KMS-11 (cell line): ENCODE measurements around the gene CSF2.

Experiments used
- H2AFZ ChIP-seq: fragments of 200-600 bp; sonication (generic); 2 replicates; pipeline ENCODE4 v1.6.1; 2016; ENCODE audit warnings: antibody characterized with exemption, mixed run types, low read depth
- H3K27ac ChIP-seq: fragments of 200-600 bp; sonication (generic); 2 replicates; pipeline ENCODE4 v1.6.1; 2016; ENCODE audit warnings: mild to moderate bottlenecking, mixed run types
- H3K27me3 ChIP-seq: fragments of 200-600 bp; sonication (generic); 2 replicates; pipeline ENCODE4 v1.6.1; 2017; ENCODE audit warnings: mild to moderate bottlenecking, low read depth, mixed run types, moderate library complexity; ENCODE audit not compliant: insufficient read depth
- H3K36me3 ChIP-seq: fragments of 200-600 bp; sonication (generic); 2 replicates; pipeline ENCODE4 v1.6.1; 2017; ENCODE audit warnings: mild to moderate bottlenecking, mixed run types; ENCODE audit not compliant: insufficient read depth
- H3K4me1 ChIP-seq: fragments of 200-600 bp; sonication (generic); 2 replicates; pipeline ENCODE4 v1.6.1; 2016; ENCODE audit warnings: mild to moderate bottlenecking, low read depth, mixed run types; ENCODE audit not compliant: poor library complexity, severe bottlenecking
- H3K4me2 ChIP-seq: fragments of 200-600 bp; sonication (generic); 2 replicates; pipeline ENCODE4 v1.7.0; 2016; ENCODE audit warnings: mild to moderate bottlenecking, mixed run types
- H3K4me3 ChIP-seq: fragments of 200-600 bp; sonication (generic); IDR thresholded peaks from 2 replicates; pipeline ENCODE4 v1.6.1; 2017; ENCODE audit warnings: low read depth, low read length, mixed read lengths; ENCODE audit not compliant: insufficient read depth
- H3K79me2 ChIP-seq: fragments of 200-600 bp; sonication (generic); 2 replicates; pipeline ENCODE4 v1.6.1; 2016; ENCODE audit warnings: low read depth, mixed run types; ENCODE audit not compliant: insufficient read depth
- H3K9ac ChIP-seq: fragments of 200-600 bp; sonication (generic); 2 replicates; pipeline ENCODE4 v1.6.1; 2016; ENCODE audit warnings: mild to moderate bottlenecking, mixed run types
- H4K20me1 ChIP-seq: fragments of 200-600 bp; sonication (generic); 2 replicates; pipeline ENCODE4 v1.6.1; 2016; ENCODE audit warnings: mild to moderate bottlenecking, mixed run types; ENCODE audit not compliant: insufficient read depth
- CTCF ChIP-seq: fragments of 200-600 bp; sonication (generic); conservative IDR thresholded peaks from 2 replicates; pipeline ENCODE4 v1.6.1; 2017; ENCODE audit warnings: low read depth, mild to moderate bottlenecking, antibody characterized with exemption, low read length, moderate library complexity, mixed read lengths

The CSF2 gene

GRCh38 chr5:132046880-132047299, 26.7 kb upstream of the CSF2 start:
- no peak for TF ChIP-seq CTCF
- H3K9ac ChIP-seq: no peak overlapping the region
- H3K36me3 ChIP-seq: no peaks in the 10 kb centered on the region
- no peaks in the 10 kb centered on the region for H3K79me2 ChIP-seq
- H3K27me3 ChIP-seq: no peaks in the 10 kb centered on the region
- no peak overlapping the region for H2AFZ ChIP-seq
- H3K4me2 ChIP-seq: no peak overlapping the region
- no peak overlapping the region for H3K27ac ChIP-seq
- H4K20me1 ChIP-seq: no peaks in the 10 kb centered on the region
- H3K4me1 ChIP-seq: no peaks in the 10 kb centered on the region
- H3K4me3 ChIP-seq: no peak overlapping the region

- Histone ChIP-seq H2AFZ (no peak overlapping the region), H3K36me3 (no peaks in the 10 kb centered on the region), H4K20me1 (no peaks in the 10 kb centered on the region), H3K4me3 (no peak overlapping the region), H3K9ac (no peak overlapping the region), H3K79me2 (no peaks in the 10 kb centered on the region), H3K27me3 (no peaks in the 10 kb centered on the region), H3K27ac (no peak overlapping the region), H3K4me1 (no peaks in the 10 kb centered on the region), H3K4me2 (no peak overlapping the region)
- TF ChIP-seq CTCF: no peak
Observed at GRCh38 chr5:132049093-132049492, 24.5 kb upstream of the CSF2 start.

- H2AFZ ChIP-seq: no peak overlapping the region
- no peak overlapping the region for H3K4me2 ChIP-seq
- H3K27me3 ChIP-seq: no peaks in the 10 kb centered on the region
- no peaks in the 10 kb centered on the region for H4K20me1 ChIP-seq
- no peak overlapping the region for H3K9ac ChIP-seq
- H3K36me3 ChIP-seq: no peaks in the 10 kb centered on the region
- no peaks in the 10 kb centered on the region for H3K4me1 ChIP-seq
- H3K4me3 ChIP-seq: no peak overlapping the region
- H3K79me2 ChIP-seq: no peaks in the 10 kb centered on the region
- TF ChIP-seq CTCF: no peak
- no peak overlapping the region for H3K27ac ChIP-seq
Observed at GRCh38 chr5:132049559-132049958, 24.0 kb upstream of the CSF2 start.

GRCh38 chr5:132050136-132050535, 23.5 kb upstream of the CSF2 start:
- TF ChIP-seq CTCF: no peak
- Histone ChIP-seq H3K27me3 (no peaks in the 10 kb centered on the region), H3K4me3 (no peak overlapping the region), H3K9ac (no peak overlapping the region), H3K4me1 (no peaks in the 10 kb centered on the region), H3K36me3 (no peaks in the 10 kb centered on the region), H3K79me2 (no peaks in the 10 kb centered on the region), H3K4me2 (no peak overlapping the region), H4K20me1 (no peaks in the 10 kb centered on the region), H2AFZ (no peak overlapping the region), H3K27ac (no peak overlapping the region)
